PFSK-1 (cell line): ENCODE measurements around the gene NRP1.
A peak's percentile ranks its signal among the peaks of the same experiment; 100 is the strongest.

Experiments used
- FOXP2 ChIP-seq: optimal IDR thresholded peaks from 2 replicates; pipeline ENCODE3; 2011; ENCODE audit warnings: borderline replicate concordance, control low read depth, inconsistent platforms; ENCODE audit not compliant: insufficient read depth; ENCODE audit errors: extremely low read length, extremely low read depth
- POLR2AphosphoS5 ChIP-seq: IDR thresholded peaks from 2 replicates; pipeline ENCODE4 v1.6.1; 2012; ENCODE audit warnings: low read depth, mild to moderate bottlenecking, control low read depth, low read length, moderate library complexity
- SIN3A ChIP-seq: IDR thresholded peaks from 2 replicates; pipeline ENCODE4 v1.6.1; 2012; ENCODE audit warnings: mild to moderate bottlenecking, low read length, moderate library complexity, borderline replicate concordance; ENCODE audit not compliant: insufficient read depth
- TAF1 ChIP-seq: IDR thresholded peaks from 2 replicates; pipeline ENCODE4 v1.6.1; 2012; ENCODE audit warnings: low read length, control low read depth, borderline replicate concordance; ENCODE audit not compliant: insufficient read depth
- TF ChIP-seq, protein P1 (sequence below), 2 experiments: IDR thresholded peaks; 2 replicates each; pipeline versions ENCODE4 v1.6.1 to v1.8.0; 2011 to 2012; ENCODE audit warnings: low read depth in 2 of 2, low read length in 2 of 2, control low read depth in 1 of 2, inconsistent platforms in 1 of 2, mild to moderate bottlenecking in 1 of 2, moderate library complexity in 1 of 2; ENCODE audit not compliant: insufficient read depth in 1 of 2

The NRP1 gene

DNA sequence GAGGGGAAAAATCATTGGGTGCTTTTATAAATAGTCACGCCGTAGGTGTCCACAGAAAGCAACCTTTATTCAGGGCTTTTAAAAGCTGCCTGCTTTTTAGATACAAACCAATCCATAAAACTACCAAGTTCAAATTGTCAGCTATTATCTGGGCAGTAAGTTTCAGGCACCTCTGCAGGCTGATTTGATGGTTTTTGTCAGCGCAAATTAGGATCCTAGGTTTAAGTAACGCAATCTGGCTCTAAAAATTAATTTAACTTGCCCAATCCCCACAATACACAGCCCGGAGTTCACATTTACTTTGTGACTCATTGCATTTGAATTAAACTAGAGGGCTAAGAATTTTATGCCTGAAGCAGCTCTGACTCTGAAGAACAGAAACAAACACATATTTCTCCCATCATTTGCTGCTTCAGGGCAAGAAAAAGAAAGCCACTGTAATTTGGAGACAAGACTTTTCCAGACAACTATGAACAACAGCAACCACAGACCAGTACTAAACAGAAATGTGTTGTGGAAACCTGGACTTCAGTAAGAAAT lies 43.3 kb downstream of the NRP1 start:
- TF ChIP-seq, protein P1, sequence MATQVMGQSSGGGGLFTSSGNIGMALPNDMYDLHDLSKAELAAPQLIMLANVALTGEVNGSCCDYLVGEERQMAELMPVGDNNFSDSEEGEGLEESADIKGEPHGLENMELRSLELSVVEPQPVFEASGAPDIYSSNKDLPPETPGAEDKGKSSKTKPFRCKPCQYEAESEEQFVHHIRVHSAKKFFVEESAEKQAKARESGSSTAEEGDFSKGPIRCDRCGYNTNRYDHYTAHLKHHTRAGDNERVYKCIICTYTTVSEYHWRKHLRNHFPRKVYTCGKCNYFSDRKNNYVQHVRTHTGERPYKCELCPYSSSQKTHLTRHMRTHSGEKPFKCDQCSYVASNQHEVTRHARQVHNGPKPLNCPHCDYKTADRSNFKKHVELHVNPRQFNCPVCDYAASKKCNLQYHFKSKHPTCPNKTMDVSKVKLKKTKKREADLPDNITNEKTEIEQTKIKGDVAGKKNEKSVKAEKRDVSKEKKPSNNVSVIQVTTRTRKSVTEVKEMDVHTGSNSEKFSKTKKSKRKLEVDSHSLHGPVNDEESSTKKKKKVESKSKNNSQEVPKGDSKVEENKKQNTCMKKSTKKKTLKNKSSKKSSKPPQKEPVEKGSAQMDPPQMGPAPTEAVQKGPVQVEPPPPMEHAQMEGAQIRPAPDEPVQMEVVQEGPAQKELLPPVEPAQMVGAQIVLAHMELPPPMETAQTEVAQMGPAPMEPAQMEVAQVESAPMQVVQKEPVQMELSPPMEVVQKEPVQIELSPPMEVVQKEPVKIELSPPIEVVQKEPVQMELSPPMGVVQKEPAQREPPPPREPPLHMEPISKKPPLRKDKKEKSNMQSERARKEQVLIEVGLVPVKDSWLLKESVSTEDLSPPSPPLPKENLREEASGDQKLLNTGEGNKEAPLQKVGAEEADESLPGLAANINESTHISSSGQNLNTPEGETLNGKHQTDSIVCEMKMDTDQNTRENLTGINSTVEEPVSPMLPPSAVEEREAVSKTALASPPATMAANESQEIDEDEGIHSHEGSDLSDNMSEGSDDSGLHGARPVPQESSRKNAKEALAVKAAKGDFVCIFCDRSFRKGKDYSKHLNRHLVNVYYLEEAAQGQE (IDR thresholded peaks at IDR 0.05; ENCODE audit: insufficient read depth in 1 of 2, low read depth in 2 of 2, low read length in 2 of 2): no peak
- no peak for TF ChIP-seq TAF1
- no peak for TF ChIP-seq FOXP2
- no peak for TF ChIP-seq SIN3A
- TF ChIP-seq POLR2AphosphoS5: no peak

DNA sequence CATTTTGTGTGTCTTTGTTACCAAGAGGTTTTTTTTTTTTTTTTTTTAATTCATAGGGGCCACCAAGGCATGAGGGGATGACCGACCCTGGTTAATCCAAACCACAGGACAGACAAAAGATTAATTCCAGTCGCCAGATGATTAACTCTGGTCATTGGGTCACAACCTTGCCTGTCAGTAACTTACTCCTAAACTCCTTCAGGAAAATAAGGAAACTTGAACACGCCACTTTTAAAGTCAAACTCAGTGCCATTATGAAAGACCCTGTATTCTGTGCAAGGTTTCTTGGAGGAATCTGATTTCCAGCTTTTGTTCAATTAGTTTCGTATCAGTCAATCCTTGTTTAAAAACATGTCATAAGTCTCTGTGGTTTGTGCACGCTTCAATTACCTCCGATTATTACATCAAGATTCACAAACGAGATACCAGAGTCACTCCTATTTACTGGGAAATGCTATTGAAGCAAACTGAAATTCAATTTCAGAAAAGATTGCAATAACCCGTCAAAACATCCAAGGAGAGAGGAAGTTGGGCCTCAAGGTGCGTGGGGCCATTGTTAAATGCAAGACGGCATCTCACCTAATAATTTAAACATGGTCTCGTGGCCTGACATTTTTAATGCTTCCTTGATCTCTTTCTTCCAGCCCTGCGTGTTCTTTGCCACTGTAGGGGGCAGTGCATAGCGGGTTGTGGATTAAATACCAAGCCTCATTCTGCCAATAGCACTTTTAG lies 44.0 kb downstream of the NRP1 start:
- TF ChIP-seq FOXP2 (no peak), SIN3A (no peak), POLR2AphosphoS5 (no peak)
- TF ChIP-seq, protein P1 (IDR thresholded peaks at IDR 0.05; ENCODE audit: insufficient read depth in 1 of 2, low read depth in 2 of 2, low read length in 2 of 2): 0 out of 4 replicates have a peak, but pooled peaks of 1 of the 2 experiments have one; percentile 11

DNA sequence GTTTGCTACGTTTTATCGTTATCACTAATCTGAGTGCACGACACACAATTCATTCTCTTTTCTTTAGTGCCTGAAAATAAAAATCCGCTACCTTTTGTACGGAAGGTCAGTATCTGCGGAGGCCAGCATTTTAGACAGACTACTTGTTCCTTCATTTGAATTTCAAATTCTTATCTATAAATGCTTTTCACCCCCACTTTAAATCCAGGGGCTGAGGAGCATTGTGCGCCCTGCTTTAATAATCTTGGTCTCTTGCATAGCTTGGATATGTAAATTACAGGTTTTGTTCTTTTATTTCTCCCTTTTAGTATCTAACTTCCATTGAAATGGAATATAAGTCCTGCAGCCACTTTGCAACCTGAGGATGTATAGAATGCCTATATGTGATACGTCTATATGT lies 44.7 kb downstream of the NRP1 start:
- no peak for TF ChIP-seq TAF1
- TF ChIP-seq, protein P1 (IDR thresholded peaks at IDR 0.05; ENCODE audit: insufficient read depth in 1 of 2, low read depth in 2 of 2, low read length in 2 of 2): no peak
- no peak for TF ChIP-seq SIN3A
- no peak for TF ChIP-seq FOXP2
- no peak for TF ChIP-seq POLR2AphosphoS5

DNA sequence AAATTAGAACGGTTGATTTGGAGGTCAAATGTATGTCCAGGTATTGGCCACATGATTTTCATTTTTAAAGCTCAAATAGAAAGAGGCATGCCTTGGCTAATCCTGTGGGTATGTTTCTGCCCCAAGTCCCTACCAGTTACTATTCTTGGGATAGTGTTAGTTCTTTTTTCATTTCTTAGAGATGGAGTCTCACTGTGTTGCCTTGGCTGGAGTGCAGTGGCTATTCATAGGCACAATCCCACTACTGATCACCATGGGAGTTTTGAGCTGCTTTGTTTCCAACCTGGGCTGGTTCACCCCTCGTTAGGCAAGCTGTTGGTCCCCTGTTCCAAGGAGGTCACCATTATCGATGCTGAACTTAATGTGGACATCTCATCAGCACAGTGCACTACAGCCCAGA lies 46.3 kb downstream of the NRP1 start:
- no peak for TF ChIP-seq FOXP2
- TF ChIP-seq, protein P1 (IDR thresholded peaks at IDR 0.05; ENCODE audit: insufficient read depth in 1 of 2, low read depth in 2 of 2, low read length in 2 of 2): no peak
- TF ChIP-seq SIN3A: no peak
- no peak for TF ChIP-seq TAF1
- TF ChIP-seq POLR2AphosphoS5: no peak
